Fibroblast of skin of back (primary cell): Measurements from ENCODE around the gene IL36A.

Experiments
- DNase-seq: peaks from one replicate; pipeline ENCODE4 v3.0.0-alpha.2; 2013

The IL36A gene

GRCh38 chr2:113007250-113007649 lies 2.0 kb downstream of the IL36A start:
- no peak for DNase-seq

- DNase-seq: no peak
Measured at GRCh38 chr2:113009622-113010021, 4.4 kb downstream of the IL36A start.

GRCh38 chr2:113010088-113010487 lies 4.8 kb downstream of the IL36A start:
- peak; percentile 30 for DNase-seq

DNA sequence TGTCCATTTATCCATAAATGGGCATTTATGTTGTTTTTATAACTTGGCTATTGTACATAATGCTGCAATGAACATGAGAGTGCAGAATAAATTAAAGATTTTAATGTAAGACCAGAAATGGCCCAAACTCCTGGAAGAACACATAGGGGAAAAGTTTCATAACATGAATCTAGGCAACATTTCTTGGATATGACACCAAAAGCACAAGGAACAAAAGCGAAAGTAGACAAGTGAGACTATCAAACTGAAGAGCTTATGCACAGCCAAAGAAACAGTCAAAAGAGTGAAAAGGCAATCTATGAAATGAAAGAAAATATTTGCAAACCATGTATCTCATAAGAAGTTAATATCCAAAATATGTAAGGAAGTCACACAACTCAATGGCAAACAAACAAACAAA lies 5.8 kb downstream of the IL36A start:
- no peak for DNase-seq

DNA sequence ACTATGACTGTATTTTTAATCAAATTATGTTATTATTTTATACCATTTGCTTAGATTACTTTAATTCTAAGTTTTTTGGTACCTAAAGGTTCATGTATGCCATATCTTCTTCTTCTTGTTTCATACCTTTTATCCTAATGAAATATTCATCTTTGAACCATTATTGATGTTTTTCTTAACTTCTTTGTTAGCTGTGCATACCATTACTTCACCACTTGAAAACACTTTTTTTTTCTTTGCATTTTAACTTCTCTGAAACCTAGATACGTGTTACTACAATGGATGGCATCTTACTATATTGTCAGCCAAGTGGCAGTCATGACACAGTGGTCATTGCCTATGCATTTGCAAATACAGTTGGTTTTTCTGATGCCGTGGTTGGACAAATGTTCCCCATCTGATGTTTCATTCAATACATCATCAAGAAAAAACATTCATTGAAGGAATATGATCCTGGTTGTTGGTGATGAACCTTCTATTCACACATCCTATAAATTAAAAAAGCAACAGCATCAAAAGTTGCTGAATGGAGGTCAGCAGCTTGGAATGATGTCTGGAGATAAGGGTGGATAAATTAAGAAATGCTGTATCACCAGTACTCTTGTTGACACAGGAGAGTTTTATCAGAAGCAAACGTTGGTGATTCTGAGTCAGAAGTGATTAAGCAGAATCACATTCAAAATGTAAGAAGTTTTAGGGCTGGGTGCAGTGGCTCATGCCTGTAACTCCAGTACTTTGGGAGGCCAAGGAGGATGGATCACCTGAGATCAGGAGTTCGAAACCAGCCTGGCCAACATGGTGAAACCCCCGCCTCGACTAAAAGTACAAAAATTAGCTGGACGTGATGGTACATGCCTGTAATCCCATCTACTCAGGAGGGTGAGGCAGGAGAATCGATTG lies 7.4 kb downstream of the IL36A start:
- DNase-seq: peak; percentile 60

DNA sequence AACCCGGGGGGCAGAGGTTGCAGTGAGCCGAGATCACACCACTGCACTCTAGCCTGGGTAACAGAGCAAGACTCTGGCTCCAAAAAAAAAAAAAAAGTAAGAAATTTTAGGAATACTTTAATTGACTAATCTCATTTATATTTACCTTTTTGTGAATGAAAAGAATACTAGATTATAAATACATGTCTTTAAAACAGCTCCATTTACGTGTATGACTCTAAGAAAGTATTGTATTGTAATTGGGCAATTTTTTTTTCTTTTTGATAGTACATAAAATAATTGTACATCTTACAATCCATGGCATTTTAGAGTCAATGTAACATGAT lies 8.0 kb downstream of the IL36A start:
- DNase-seq: no peak

GRCh38 chr2:113014067-113014466 lies 8.8 kb downstream of the IL36A start:
- DNase-seq: no peak

- DNase-seq: no peak
Measured at GRCh38 chr2:113015042-113015441, 9.8 kb downstream of the IL36A start.

- no peak for DNase-seq
Measured at GRCh38 chr2:113015655-113016054, 10.4 kb downstream of the IL36A start.

DNA sequence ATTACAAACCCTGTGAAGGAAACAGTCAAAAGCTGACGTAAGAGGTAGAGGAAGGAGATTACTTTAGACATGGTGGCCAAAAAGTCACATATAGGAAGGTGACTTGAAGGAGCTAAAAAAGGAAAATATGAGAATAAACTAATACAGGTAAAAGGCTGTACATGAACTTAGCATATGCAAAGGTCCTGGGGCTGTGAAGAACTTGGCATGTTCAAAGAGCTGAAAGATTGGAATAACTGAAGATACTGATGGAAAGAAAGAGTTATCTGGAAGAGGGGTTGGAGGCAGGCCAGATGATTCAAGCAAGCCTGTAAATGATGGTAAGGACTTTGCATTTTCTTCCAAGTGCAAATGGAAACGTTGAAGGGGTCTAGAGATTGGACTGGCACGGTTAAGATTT lies 13.2 kb downstream of the IL36A start:
- no peak for DNase-seq

GRCh38 chr2:113021312-113021711 lies 16.1 kb downstream of the IL36A start:
- DNase-seq: no peak

GRCh38 chr2:113024764-113025163 lies 19.5 kb downstream of the IL36A start:
- DNase-seq: no peak

- DNase-seq: no peak
Measured at GRCh38 chr2:113025737-113026136, 20.5 kb downstream of the IL36A start.

GRCh38 chr2:113027691-113028090 lies 22.4 kb downstream of the IL36A start:
- DNase-seq: no peak

- no peak for DNase-seq
Measured at GRCh38 chr2:113028112-113028511, 22.9 kb downstream of the IL36A start.

DNA sequence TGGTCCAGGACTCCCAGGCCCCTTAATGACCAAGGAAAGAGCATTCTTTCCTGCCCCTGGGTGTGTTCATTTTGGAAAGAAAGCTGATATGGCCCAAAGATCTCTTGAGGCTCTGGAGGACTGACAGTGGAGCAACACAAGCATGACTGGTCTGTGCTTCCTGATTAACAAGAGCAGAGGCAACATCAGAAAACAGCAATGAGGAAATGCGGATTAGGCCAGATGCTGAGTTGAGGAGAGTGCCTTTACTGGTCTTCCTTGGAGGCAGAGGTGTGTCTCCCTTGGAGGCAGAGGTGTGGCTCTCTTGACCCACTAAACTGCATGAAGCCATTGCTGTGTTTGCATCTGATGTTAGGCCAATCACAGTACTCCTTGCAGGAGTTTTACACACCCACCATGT lies 27.5 kb downstream of the IL36A start:
- DNase-seq: no peak

DNA sequence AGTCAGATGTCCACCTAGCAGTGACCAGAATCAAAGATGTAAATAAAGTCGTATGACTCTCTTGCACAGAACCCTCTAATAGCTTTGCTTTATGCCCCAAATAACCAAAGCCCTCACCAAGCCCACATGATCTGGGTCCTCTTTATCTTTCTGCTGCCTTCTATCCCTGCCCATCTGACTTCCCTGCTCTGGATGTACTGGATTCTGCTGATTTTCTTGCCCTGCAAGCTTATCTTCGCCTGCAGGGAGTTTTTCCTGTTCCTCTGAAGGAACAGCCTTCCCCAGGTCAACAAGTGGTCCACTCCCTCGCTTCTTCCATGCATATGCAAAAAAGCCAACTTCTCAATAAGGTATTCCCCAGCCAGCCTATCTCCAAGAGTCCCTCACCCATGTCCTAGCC lies 28.8 kb downstream of the IL36A start:
- DNase-seq: no peak

DNA sequence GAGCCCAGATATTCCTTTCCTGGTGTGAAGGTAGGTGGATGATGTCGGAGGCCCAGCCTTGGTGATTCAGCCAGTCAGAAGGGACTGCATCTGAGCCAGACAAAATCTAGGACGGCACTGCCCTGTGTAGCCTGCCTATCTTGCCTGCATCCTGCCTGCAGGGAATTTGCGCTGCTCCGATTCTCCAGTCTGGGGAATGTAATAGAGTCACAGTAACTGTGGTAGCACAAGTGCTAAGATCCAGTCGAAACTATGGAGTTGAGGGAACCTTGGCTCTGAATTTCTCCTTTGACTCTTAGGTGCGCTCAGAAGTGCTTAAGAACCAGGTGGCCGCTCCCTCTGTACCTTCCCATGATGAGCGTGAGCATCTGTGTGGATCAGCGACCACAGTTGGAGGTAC lies 31.5 kb downstream of the IL36A start:
- DNase-seq: no peak

- no peak for DNase-seq
Measured at GRCh38 chr2:113038291-113038690, 33.0 kb downstream of the IL36A start.

DNA sequence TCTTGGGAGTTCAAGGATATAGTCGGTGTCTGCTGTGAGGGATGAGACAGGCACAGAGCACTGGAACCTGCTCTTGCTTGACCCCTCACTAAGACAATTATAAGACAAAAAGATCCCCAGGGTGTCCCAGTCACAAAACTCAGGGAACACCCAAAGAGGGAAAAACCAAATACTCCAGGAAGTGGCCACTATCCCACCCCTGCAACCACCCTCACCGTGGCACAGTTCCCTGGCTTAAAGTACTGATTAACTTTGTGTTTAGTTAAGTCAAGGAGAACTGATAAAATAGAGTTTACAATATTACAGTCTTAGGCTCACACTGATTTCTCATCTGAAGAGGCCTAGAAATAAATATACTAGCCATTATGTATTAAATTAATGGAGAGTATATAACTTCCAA lies 33.9 kb downstream of the IL36A start:
- no peak for DNase-seq

- no peak for DNase-seq
Measured at GRCh38 chr2:113039719-113040118, 34.5 kb downstream of the IL36A start.

DNA sequence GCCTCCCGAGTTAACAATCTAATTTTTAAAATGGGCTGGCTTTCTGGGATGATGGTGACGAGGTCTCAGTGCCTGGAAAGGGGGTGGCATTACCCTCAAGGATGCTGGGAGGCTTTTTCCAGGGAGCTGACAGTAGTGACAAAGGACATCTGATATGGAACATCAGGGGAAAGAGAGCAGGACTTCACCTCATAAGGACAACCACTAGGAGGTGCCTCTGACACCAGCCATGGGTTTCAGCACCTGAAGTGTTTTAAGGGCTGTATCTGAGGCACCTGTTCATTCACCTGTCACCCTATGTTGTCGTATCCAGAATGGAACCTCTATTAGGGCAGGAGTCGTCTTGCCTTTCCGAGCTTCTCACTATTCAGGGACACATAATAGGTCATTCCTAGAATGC lies 36.6 kb downstream of the IL36A start:
- no peak for DNase-seq

- DNase-seq: no peak
Measured at GRCh38 chr2:113046465-113046864, 41.2 kb downstream of the IL36A start.

DNA sequence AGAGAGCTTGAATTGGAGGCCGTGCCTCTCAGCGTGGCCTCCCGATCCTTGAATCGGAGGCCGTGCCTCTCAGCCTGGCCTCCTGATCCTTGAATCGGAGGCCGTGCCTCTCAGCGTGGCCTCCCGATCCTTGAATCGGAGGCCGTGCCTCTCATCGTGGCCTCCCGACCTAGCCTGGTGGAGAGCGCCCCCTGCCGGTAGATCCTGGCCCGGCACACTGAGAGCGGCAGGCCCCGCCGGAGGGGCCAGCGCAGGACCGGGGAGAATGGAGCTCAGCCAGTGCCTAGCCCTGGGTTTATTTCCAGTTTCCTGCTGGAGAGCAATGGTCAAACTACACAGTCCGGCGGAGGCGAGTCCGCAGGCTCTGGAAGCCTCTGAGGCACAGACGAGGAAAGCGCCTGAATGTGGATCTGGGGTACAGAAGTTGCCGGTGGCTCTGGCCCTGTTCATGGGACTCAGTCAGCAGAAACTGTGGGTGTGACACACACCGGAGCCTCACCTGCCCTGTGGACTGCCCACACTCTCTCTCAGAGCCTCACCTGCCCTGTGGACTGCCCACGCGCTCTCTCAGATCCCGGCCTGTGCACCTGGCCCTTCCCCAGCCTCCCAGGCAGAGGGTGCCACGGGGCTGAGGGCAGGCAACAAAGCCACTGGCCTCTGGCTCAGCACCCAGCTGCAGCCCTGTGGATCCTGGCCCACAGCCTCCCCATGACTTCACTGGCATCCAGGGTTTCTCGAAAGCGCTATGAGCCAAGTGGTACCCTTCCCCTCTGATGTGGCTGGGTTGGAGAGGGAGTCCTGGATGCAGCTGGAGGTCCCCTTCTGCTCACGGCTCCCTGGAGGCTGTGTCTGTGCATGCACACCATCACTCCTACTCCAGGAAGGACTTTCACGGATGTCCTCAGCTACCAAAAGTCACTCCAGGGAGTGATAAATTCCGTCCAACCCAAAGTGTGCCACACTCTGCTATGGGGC lies 45.9 kb downstream of the IL36A start:
- no peak for DNase-seq
